Myocyte (in vitro differentiated cells): ENCODE measurements around the gene E2F4. TPM values are rescaled to one million over a fixed set of nuclear protein-coding genes. Genes with fewer than 3 reads are reported as not detected.

Source experiments
- DNase-seq: peaks from one replicate; pipeline ENCODE4 v3.0.0-alpha.2; 2012; ENCODE audit warnings: low read depth
- total RNA-seq: library from RNA; depleted of rRNA; stranded (reverse); fragments of >200 nt; gene quantifications from 2 replicates; pipeline ENCODE4 v1.2.3, GENCODE V29; 2014

E2F4 gene
- total RNA-seq, 1 donor from 2014 or later, result 75.8 TPM

DNA sequence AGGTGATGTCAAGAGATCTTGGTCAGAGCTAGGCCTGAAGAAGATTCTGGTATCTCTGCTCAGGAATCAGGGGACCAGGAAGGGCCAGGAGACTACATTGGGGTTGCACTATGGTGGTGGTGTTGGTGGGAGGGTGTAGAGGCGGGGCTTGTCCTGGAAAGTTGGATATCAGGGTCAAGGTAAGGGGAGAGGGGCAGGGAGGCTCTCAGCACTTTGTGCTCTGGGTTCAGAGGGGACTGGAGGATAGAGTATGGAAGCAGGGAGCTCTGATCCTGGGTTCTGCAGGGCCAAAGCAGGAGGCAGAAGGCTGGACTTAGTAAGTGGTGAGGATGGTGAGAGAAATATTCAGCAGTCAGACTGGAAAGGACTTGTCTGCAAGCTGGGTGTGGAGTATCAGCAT, 18.6 kb upstream of the E2F4 start:
- DNase-seq, result no peak

DNA sequence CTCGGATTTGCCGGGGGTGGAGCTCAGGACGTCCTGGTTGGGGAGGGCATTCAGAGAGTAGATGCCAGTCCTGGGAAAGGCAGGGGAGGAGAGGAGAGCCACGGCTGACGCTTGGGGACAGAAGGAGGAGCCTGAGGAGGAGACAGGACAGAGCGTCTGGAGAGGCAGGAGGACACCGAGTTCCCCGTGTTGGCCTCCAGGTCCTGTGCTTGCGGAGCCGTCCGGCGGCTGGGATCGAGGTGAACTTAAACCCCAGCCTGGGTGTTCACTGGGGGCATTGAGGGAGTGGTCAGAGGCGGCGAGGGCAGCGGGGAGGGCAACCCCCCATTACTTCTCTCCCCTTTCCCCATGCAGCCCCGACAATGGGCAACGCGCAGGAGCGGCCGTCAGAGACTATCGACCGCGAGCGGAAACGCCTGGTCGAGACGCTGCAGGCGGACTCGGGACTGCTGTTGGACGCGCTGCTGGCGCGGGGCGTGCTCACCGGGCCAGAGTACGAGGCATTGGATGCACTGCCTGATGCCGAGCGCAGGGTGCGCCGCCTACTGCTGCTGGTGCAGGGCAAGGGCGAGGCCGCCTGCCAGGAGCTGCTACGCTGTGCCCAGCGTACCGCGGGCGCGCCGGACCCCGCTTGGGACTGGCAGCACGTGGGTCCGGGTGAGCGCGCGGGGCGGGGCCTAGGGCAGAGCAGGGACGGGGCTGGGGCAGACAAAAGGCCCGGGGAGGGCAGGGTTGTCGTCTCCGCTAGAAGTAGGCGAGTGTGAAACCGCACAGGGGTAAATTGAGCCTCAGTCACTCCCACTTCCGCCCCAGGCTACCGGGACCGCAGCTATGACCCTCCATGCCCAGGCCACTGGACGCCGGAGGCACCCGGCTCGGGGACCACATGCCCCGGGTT, 17.9 kb upstream of the E2F4 start:
- DNase-seq, result peak; percentile 93

DNA sequence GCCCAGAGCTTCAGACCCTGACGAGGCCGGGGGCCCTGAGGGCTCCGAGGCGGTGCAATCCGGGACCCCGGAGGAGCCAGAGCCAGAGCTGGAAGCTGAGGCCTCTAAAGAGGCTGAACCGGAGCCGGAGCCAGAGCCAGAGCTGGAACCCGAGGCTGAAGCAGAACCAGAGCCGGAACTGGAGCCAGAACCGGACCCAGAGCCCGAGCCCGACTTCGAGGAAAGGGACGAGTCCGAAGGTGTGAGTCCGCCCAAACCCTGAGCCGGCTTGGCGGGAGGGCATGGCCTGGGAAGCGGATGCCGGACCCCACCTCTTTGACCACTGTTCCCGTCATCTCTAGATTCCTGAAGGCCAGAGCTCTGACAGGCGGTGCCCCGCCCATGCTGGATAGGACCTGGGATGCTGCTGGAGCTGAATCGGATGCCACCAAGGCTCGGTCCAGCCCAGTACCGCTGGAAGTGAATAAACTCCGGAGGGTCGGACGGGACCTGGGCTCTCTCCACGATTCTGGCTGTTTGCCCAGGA, 17.2 kb upstream of the E2F4 start:
- no peak for DNase-seq

DNA sequence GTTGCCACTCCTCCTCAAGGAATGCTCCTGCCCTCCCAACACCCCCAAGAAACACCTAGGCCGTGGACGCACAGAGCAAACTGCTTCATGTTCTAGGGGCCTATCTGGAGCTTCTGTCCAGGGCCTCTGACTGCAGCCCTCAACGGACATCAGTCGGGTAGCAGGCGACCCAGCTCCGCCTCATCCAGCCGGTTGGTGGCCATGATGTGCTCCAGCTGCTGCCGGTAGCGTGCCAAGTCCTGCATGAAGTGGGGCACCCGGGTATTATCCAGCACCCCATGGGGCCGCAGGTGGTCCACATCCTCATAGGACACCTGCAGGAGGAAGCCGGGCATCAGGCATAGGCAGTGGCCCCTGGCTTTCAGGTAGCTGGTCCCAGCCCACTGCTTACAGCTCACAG, 15.3 kb upstream of the E2F4 start:
- no peak for DNase-seq

DNA sequence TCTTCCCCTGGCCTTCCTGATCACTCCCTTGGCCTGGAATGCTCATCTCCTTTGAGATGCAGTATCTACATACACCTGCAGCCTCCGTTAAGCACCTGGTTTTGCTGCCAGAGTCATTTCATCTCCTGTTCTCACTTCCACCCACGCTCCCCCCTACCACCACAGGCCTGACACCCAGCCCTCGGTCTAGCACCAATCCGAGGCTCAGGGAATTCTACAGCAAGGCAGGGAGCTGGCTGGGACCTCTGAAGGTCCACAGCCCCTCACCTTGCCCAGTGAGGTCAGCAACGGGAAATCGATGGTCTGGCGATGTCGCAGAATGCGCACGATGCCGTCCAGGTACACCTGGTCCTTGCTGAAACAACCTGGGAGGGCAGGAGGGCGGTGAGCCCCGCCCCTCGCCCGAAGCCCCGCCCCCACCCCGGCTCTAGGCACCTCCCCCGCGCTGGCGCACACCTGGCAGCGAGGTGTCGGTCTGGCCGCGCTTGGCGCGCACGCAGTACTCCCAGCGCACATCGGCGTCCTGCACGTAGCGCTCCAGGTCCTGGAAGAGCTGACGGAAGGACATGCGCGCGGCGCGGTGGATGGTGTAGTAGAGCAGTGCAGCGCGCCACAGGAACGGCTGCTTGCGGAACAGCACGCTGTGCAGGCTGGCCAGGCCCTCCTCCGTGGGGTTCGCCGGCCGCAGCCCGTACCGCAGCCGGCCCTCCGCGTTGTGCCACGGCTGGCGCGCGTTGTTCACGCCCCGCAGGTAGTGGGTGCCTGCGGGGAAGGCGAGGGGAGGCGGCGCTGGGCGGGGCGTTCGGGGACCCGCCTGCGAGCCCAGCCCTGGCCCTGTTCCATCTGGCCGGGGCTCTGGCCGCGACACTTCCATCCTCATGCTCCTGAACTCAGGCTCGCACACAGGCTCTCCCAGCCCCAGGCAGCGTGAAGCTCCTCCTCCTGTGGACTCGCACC, 13.9 kb upstream of the E2F4 start:
- DNase-seq, result no peak

DNA sequence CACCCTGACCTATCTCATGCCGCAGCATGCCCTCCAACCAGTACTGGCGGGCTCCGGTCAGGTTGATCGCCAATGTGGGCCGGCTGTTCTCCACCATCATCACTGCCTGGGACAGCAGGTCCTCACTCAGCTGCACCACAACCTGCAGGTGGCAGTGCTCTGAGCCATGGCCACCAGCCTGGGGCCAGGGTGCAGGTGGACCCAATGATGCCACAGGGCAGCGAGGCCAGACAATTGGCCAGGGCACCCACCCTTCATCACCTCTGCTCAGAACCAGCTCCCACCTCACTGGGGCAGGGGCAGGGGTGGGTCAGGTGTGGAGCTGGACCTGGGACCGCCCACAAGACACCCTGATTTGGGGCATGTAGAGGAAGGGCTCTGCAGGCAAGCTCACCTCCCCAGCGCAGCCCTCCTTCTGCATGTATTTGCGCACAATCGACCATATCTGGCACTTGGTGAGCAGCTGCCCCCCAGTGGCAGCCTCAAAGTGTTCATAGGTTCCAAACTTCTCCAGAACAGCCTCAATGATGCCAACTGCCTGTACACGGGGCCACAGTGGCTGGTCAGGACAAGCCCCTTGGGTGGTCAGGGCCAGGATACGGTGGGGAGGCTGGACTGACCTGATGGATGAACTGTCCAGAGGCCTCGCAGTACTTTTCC, 12.4 kb upstream of the E2F4 start:
- no peak for DNase-seq

DNA sequence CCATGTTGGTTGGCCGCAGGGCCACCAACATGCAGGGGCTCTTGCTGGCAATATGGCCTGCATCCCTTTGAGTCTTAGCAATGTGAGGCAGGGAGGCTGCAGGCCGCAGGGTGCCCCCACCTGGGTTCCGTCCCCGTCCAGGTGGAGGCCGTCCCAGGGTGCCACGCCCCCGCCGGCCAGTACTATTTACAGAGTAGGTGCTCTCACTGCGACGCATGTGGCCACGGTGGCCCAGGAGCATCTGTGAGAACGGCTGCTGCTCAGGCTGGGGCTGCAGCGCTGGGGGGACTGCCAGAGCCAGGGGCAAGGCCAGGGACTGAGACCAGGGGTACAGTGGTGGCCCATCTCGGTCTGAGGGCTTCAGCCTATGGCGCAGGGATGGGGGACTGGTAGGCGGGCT, 11.8 kb upstream of the E2F4 start:
- no peak for DNase-seq

DNA sequence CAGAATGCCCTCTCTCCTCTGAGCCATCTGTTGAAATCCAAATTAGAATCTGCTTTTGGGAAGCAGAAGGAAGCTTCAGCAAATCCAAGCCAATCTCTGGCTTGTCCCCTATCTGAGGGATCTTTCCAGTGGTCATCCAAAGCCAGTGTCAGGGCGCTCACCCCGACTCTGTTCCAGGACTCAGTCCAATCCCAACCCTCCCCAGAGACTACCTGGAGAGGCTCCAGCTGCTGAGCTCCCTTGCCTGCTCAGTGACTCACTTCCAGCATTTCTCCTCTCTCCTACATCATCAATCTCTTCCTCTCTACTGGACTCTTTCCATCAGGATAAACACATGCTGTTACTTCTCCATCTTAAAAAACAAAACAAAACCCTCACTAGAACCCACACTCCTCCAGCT, 10.6 kb upstream of the E2F4 start:
- peak; percentile 68 for DNase-seq

DNA sequence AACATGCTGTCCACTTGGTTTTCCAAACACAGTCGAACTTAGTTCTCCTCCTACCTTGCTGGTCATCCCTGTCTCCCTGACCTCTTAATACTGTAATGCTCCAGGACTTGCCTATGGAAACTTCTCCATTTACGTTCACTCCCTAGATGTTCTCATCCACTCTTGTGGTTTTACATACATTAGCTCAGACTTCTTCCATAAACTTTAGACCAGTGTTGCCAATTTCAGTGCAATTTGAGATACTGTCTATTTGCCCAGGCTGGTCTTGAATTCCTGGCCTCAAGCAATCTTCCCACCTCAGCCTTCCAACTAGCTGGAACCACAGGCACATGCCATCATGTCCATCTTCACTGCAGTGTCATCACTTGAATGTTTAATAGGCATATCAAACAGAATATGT, 9.7 kb upstream of the E2F4 start:
- no peak for DNase-seq

DNA sequence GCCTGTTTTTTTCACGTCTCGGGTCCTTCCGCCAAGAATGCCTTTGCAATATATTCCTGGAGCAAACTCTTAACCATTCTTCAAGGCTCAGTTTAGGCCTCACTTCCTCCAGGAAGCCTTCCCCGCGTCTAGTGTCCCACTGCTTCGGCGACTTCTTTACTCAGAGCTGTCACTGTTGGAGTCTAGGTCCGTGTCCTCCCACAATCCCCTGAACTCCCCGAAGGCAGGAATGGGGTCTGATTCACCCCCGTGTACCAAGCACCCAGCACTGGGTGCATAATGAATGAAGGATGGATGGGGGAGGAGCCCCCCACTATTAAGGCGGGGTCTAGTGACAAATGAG, 8.7 kb upstream of the E2F4 start:
- DNase-seq, result no peak

DNA sequence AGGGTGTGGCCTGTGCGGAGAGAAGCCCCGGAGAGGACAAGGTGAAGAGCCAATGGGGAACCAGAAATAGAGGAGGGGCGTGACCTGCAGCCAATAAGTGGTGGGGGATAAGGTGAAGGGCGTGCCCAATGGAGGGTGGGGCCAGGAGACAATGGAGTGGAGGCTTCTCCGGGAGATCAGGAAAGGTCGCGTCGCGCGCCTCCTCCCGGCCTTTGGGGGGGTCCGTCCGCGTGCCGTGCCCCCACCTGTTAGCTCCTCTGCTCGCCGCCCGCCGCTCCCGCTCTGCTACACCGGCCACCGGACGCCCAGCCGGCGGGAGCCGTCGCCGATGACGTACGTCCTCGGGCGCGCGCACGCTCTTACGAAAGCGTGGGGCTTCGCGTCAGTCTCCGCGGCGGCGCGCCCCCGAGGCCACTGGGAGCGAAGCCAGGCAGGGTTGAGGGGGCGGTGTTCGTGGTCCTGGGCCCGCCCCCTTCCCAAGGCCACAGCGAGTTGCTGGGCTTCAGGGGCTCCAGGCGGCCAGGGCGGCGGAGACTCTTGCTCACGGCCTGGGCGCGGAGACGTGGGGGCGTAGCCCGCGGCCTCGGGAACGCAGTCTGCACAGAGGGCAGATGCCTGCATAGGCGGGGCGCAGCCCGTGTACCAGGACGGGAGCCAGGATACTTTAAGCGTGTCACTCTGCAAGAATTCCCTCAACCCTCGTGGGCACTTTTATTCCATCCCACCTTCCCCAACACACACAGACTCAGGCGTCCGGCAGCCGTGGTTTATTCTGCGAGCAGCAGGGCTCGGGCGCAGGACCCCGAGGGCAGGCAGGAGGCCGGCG, 8.1 kb upstream of the E2F4 start, which contains the start of gene MATCAP1:
Gene MATCAP1, minus strand, starts transcription at position 337 of the 826 bp plus-strand sequence. CDS start 3,353 bp downstream, outside the sequence.
- DNase-seq, result peak; percentile 98

DNA sequence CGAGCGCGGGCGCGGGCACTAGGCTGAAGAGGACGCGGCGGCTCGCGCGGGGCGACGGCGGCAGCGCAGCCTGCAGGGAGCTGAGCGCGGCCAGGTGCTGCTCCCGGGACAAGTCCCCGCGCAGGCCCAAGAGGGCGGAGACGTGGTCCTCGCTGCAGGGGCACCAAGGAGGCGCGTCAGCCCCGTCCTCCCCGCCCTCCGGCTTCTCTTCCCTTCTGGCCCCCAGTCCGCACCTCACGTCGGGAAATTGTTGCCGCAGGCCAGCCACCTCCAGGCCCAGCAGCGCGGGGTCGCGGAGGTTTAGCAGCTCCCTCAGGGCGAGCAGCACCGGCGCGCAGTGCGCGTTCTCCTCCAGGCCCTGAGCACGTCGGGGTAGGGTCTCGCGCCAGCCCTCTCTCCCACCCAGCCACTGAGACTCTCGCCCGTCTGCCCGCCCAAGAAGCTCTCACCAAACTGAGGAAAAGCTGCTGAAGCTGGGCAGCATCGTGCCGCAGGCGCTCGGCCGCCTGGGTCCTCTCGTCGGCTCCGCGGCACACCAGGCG, 7.4 kb upstream of the E2F4 start:
- DNase-seq, result no peak

DNA sequence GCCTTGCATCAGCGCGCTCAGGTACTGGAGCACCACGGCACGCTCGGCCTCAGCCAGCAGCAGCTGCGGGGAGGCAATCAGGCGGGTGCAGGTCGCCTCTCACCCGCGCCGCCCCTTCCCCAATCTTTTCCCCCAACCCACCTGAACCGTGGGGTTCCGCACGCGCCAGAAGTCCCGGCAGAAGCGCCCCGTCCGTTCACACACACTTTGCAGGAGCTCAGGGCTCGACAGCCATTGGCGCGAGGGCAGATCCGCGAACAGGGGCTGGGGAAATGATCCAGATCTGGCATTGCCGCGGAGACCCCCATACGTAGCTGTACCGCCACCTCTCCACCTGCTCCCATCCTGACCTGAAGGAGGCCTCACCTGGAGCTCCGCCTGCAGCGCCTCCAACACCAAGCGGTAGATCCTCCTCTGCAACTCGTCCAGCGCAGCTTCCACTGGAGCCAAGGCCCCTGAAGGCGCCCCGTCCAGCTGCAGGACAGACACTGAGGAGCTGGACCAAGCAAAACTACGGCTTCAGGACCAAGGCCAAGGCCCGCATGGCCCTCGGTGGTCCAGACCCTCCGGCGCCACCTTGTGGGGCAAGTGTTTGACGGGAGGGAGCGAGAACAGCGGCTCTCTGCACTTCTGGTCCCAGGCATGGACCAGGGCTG, 6.8 kb upstream of the E2F4 start:
- peak; percentile 95 for DNase-seq

DNA sequence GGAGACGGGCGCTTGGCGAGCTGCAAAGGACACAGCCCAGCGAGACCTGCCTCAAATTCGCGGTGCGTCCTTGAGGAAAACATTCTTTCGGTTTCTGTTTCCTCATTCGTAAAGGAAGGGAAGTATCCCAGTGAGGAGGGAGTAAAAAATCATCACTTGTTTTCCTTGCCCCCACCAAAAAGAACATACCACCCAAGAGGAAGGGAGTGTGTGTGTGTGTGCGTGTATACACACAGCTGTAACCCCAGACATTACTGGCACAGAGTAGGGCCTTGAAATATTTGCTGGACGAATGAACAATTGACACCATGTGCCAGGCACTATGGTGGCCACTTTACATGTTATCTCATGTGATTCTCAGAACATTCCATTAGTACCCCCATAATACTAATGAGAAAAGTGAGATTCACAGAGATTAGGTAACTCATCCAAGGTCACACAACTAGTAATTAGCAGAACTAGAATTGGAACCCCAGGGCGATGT, 6.3 kb upstream of the E2F4 start:
- DNase-seq, result no peak

DNA sequence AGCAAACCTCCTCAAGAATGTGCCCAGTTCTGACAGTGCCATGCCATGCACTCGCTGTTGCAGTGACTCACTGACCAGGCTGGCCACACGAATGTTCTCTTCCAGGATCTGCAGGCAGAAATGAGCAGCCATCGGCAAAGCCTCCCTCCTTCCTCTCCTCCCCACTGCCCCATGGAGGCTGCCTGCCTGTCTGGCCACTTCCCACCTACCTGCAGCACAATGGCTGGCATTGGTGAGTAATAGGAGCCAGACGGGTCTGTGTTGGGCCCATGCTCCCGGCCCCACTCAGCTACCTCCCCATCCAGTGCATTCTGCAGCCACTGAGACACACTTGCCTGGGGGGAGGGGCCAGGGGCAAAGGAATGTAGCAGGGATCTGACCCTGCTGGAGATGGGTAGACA, 5.4 kb upstream of the E2F4 start:
- DNase-seq, result peak; percentile 87

DNA sequence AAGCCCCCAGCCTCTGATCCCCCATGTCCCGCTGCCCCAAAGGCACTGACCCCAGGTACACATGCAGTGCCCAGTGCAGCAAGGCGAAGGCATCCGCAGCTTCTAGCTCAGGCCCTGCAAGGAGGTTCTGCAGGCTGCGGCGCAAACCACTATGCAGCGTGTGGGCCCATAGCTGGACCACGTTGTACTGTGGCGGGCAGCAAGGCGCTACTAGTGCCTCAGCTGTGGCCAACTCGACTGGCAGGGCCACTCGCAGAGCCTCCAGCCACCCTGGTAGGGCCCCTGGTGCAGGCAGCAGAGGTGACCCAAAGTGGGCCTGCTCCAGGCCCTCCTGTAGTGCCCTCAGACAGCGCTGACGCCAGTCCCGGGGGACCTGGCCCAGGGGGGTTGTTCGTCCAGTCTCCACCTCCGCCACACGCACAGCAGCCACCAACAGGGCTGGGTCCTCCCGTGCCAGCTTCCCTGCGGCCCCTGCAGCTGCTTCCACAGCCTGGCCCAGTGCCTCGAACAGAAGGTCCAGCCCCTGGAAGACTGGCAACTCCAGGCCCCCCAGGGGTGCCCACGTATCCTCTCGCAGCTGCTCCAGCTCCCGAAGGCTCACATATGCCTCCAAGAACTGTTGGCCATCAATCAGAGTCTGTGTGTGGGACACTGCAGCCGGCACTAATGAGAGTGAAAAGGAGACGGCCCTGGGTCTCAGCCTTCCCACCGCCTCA, 4.6 kb upstream of the E2F4 start:
- DNase-seq, result peak; percentile 96

DNA sequence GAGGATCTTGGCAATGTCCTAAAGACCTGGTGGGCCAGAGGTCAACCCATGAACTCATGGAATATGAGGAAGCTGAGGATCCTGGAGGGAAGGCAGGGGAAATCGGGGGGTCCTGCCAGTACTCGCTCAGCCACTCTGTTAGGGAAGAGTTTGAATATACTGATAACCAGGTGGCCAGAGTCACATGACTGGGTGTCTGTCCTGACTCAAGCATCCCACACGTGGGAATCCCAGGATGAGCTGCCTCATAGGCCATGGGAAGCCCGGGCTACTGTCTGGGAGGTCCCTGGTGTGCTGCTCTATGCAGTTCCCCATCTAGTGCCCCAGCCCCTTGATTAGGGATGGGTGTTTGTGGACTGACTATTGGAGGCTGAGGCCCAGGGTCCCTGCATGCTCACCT, 3.6 kb upstream of the E2F4 start:
- DNase-seq, result no peak

DNA sequence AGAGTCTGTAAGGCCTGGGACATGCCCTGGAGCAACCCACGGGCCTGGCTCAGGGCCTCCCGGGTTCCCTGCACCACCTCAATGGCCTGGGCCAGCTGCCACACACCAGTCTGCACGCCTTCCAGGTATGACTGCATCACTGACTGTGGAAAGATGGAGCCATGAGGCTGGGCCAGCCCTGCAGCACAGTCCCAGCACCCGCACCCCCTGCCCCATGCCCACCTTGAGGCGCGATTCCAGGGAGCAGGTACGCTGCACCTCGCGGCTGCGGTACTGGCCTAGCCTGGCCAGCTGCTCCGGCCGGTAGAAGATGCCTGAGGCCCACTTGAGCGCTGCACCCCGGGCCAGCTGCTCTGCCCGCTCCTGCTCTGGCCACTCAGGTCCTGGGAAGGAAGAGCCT, 3.2 kb upstream of the E2F4 start:
- no peak for DNase-seq

DNA sequence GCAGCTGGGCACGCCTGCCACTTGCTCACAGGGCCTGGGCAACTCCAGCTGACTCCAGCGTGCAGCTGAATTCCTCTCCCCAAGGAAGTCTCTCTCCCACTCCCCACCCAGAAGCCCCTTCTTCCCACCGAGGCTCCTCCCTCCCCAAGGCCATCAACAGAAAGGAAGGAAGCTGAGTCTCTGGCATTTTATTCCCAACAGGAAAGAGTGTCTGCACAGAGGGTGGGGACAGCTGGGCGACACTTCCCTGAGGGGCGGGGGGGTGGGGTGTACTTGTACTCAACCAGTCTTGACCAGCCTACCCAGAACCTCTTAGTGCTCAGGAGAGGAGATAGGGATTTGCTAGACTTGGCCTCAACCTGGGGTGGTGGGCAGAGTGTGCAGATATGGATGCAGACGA, 1.9 kb upstream of the E2F4 start, which contains the start of gene EXOC3L1:
Gene EXOC3L1, minus strand, starts transcription at position 96 of the 400 bp plus-strand sequence. CDS start 460 bp downstream, outside the sequence.
- no peak for DNase-seq
